Measurements from ENCODE around the gene UVSSA.
"Not testable (repeated sequence)": the region's sequence is repeated elsewhere in the genome, so short reads cannot be mapped to it uniquely, and the experiment has no call there.

Gene UVSSA

DNA sequence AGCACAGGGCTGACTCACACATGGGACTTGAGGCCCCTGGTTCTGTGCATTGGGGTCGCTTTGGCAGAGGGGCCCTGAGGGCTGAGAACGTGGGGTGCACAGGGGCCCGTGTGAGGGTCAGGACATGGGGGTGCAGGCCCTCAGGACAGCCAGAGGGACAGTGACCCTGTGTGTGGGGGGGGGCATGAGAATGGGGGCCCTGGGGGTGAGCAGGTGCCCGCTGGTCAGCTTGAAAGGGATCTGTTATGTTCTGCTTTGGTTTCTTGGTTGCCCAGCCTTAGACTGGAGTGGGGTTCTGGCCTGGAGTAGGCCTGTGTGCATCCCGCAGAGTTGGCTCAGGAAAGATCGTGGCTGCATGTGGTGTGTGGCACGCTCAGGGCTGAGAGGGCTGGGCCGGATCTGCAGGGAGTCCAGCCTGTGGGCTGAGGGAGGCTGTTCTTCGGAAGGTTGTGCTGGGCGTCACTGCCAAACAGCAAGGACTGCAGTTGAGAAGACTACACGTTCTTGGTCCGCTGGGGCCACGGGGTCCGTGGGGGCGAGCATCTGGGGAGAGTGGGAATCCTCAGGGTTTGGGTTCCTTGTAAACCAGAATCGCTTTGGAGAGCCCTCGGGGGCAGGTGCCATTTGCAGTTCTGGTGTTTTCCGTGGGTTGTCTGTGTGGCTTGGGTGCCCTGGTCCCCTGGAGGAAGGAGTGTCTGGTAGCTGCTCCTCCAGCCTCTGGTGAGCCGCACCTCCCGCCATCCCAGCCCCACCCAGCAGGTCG, 15.2 kb upstream of the UVSSA start:
- FAIRE-seq: no peak

DNA sequence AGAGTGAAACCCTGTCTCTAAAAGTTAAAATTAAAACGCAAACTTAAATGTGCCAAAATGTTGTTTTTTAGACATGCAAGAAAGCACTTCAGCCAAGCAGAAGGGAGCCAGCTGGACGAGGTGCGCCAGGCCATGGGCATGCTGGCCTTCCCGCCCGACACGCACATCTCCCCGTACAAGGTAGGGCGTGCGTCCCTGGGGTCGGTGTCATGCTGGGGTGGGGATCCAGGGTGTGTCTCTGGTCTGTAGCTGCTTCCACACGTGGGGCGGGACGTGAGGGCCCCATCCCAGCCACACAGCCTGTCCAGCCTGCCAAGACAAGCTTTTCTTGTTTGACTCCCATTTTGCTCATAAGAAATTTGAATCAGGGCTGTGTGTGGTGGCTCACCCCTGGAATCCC, 14.3 kb upstream of the UVSSA start:
- no peak for FAIRE-seq

DNA sequence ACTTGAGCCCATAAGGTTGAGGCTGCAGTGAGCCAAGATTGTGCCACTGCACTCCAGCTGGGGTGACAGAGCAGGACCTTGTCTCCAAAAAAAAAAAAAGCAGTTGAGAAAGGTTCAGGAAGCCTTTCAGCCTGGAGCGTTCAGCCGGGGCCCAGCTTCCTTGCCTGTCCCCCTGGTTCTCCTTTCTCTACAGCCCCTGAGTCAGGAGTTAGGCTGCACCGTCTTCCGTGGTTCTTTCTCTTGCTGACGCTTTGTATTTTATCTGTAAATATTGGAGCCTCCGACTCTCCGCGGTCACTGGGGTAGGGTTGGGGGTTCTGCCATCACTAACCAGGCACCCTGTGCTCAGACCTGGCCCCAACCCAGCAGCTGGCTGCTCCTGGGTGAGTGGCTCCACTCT, 13.8 kb upstream of the UVSSA start:
- FAIRE-seq: no peak

DNA sequence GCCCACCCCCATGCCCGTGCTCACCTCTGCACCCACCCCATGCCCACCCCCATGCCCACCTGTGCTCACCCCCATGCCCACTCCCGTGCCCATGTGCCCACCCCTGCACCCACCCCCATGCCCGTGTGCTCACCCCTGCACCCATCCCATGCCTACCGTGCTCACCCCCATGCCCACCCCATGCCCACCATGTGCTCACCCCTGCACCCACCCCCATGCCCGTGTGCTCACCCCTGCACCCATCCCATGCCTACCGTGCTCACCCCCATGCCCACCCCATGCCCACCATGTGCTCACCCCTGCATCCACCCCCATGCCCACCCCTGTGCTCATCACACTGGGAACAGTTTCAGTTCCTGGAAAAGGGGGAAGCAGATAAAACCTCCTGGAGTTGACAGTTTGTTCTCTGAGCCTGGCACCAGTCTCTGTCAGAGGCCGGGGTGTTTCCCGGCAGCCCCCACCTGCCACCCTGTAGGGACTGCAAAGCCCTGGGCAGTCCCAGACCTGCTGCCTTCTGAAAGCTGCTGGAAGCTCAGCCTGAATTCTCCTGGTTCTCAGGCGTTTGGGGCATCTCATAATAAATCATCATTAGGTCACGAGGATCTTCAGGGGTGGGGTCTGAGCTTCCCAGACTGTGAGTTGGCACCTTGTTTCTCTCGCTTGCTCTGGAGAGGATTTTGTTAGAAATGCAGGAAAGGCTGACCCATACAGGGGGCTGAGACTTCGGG, 13.0 kb upstream of the UVSSA start:
- FAIRE-seq: not testable (repeated sequence)

DNA sequence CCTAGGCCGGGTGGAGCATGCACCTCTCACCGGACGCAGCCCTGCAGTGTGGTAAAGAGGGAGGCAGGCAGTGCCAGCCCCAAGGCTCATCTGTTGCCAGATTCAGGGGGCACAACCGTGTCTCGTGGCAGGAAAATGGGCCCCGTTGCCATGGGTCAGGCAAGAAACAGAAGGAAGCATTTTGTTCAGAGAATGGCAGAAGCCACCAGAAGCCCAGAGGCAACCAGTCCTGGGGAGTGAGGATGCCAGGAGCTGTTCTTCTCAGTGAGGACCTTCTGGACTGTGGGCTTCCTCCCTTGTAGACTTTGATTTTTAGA, 12.5 kb upstream of the UVSSA start:
- FAIRE-seq: no peak

DNA sequence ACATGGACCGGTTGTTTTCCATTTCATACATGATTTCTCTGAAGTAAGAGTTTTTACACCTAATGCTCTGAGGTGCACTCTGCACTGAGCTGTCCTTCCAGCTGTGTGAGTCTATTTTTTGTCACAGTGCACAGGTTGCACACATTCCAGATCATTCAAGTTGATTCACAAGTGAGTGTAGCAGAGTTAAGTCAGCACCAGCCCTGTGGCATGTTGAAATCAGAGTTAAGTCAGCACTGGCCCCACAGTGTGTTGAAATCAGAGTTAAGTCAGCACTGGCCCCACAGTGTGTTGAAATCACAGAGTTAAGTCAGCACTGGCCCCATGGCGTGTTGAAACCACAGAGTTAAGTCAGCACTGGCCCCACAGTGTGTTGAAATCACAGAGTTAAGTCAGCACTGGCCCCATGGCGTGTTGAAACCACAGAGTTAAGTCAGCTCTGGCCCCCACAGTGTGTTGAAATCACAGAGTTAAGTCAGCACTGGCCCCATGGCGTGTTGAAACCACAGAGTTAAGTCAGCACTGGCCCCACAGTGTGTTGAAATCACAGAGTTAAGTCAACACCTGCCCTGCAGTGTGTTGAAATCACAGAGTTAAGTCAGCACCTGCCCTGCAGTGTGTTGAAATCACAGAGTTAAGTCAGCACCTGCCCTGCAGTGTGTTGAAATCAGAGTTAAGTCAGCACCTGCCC, 11.7 kb upstream of the UVSSA start:
- not testable (repeated sequence) for FAIRE-seq

DNA sequence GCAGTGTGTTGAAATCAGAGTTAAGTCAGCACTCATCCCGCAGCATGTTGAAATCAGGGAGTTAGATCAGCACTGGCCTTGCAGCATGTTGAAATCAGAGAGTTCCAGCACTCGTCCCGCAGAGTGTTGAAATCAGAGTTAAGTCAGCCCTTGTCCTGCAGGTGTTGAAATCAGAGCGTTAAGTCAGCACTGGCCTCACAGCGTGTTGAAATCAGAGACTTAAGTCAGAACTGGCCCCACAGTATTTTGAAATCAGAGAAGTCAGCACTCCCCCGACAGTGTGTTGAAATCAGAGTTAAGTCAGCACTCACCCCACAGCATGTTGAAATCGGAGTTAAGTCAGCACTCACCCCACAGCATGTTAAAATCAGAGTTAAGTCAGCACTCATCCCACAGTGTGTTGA, 10.9 kb upstream of the UVSSA start:
- FAIRE-seq: no peak

DNA sequence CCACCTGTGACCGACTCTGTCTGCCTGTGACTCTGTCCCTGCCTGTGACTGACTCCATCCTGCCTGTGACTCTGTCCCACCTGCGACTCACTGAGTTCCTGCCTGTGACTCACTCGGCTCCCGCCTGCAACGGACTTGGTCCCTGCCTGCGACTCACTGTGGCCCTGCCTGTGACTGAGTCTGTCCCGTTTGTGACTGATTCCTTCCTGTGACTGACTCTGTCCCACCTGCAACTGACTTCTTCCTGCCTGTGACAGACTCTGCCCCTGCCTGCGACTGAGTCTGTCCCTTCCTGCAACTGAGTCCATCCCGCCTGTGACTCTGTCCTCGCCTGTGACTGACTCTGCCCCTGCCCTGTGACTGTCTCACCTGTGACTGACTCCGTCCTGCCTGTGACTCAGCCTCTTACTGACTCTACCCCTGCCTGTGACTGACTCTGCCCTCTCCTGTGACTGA, 9.6 kb upstream of the UVSSA start:
- FAIRE-seq: no peak

DNA sequence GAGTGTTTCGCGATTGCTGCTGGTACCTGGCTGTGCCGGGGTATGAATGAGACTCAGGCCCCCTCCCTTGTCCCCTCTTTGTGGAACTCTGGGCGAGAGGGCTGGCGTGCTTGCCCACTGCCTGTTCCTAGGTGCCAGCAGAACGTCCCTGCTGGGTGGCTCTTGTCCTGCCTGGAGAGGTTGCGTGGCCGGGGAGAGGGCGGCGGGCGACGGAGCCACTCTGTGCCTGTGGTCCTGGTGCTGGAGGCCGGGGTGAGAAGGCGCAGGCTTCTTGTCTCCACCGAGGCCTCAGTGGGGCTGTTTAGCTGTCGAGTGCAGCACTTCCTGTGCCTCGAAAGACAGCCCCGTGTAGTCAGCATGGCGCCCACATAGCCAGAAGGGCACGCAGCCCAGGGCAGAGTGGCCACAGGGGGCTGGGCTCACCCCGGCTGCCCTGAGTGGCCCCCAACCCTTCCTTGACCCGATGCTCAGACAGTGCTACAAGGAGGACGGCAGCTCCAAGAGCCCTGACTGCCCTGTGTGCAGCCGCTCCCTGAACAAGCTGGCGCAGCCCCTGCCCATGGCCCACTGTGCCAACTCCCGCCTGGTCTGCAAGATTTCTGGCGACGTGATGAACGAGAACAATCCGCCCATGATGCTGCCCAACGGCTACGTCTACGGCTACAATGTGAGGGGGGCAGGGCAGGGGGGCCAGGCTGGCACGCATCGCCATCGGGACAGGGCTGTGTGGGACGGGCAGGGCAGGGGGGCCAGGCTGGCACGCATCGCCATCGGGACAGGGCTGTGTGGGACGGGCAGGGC, 8.9 kb upstream of the UVSSA start:
- FAIRE-seq: no peak

DNA sequence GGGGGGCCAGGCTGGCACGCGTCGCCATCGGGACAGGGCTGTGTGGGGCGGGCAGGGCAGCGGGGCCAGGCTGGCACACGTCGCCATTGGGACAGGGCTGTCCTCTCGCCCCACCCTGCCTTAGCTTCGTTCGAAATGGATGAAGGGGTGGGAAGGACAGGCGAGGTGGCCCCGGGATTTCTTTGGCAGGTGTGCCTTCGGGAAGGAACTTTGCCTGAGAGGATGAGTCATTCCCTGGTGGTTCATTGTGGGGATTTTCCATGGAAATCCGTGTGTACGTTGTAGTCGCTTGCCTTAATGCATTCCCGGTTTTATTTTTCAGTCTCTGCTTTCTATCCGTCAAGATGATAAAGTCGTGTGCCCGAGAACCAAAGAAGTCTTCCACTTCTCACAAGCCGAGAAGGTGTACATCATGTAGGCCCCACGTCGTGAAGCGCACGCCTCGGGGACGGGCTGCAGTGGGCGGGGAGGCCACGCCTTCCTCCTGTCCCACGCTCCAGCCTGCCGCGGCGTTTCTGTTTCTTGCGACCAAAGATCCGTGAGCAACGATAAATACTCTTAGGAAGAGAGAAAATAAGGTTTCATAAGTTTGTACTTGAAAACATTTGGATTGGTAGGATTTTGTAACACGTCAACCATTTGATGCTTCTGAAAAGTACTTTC, 8.1 kb upstream of the UVSSA start:
- FAIRE-seq: no peak

DNA sequence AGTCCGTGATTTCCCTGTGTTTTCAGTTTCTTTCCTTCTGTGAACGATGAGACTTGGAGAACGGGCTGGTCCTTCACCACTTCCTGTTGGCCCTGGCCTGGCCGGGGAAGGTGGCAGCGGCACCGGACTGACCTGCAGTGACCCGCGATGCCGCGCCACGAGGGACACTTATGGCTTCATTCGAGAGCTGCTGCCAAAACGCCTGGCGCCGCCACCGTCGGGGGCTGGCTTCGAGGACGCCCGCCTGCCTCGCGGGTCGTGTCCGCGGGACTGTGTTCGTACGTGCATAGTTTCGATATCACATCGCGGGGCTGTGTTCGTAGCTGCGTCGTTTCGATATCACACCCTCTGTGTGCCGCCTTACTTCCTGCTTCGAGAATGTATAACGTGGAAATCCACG, 7.5 kb upstream of the UVSSA start:
- no peak for FAIRE-seq

DNA sequence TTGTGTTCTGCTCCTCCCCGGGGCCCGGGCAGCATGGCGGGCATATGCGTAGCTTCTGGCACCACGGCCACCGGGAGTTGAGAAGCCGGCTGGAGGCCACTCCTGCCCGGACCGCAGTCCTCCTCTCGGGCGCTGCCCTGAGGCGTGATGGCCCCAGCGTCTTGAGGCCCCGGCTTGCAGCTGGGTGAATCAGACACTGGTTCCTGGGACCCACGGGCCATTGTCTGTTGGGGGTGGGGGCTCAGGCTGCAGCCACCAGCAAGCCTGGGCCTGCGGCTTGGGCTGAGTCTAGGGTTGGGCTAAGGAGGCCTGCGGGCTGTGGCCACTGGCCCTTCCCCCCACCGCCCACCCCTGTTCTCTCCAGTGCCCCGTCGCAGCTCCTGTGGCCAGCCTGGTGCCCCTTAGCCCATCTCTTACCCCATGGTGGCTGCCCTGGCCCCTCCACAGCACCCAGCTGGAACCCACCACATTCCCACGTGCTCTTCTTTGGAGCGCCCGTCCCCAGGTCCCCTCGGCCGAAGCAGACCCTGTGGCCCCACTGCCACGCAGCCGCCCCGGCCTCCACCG, 6.7 kb upstream of the UVSSA start:
- FAIRE-seq: no peak

DNA sequence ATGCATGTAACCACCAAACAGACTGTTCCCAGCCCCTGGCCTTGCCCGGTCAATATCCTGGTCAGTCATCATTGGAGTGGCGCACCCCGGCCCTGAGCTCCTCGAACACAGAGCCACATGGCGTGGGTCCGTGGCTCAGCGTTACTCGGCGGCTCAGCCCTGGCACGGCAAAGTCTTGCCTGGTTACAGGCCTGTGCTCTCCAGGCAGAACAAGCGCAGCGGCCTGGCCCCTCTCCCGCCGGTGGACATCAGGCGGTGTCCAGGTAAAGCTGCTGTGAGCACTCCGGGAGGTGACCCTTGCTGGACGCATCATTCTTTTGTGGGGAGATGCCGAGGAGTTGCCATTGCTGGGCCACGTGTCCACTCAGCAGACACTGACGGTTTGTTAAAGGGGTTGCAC, 6.1 kb upstream of the UVSSA start:
- no peak for FAIRE-seq

DNA sequence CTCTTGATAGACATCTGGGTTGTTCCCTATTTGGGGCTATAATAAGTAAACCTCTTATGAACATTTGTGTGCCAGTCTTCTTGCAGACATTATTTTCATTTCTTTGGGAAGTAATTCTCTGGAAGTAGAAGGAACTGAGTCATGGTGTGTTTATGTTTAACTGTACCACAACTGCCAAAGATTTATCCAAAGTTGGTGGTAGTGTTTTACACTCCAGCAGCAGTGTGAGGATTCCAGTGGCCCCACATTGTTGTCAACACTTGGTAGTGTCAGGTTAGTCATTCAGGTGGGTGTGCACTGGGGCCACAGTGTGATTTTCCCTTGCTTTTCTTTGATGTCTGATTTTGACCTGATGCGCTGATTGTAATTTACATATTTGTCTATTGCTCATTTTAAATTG, 5.0 kb upstream of the UVSSA start:
- no peak for FAIRE-seq

DNA sequence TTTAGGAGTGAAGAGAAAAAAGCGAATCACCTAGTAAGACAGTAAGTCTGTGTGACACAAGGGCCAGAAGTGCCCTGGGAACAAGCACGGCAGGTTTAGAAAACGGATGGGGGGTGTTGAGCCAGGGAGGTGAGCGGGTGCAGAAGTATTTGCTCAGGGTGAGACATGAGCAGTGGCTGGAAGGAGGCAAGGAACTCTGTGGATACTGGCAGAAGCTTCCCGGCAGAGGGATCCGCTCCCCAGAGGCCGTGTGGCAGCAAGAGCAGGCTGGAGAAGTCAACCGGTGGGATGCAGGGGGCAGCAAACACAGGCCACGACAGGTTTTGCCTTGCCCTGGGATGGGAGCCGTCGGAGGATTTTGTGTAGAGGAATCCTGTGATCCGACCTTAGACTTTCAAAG, 2.3 kb upstream of the UVSSA start:
- FAIRE-seq: no peak

DNA sequence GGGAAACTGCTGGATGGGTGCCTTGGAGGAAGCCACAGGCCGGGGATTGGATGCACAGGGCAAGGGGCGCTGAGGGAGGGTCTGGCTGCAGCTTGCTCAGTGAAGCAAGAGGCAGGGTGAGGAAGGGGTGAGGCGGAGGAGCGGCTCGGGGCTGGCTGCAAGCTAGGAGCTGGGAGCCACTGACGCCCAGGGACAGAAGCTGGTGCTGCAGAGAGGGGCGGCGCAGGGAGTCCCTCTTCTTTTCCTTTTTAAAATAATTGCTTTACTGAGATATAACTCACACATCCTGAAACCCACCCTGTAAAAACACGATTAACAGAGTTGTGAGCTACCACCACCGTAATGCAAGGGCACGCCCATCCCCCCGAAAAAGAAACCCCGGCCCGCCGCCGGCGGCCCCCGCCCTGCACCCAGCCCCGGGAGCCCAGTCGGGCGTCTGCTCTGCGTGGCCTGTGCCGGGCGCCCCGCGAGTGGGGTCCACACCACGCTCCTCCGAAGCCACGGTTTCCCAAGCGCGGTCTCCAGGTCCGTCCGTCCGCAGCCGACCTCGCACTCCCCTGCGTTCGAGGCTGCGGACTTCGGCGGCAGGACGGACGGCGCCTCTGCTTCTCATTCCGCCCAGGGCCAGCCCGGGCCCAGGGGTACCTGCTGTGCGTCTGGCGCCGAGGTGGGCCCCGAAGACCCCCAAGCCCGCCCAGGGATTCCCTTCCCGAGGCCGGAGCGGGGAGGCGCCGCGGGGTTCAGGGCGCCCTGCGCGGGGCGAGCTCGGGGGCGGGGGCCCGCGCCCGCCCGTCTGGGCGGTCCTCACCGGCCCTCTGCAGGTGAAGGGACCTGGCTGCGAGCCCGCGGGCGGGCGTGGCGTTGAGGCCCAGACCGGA, 866 bp upstream of the UVSSA start:
- no peak for FAIRE-seq

DNA sequence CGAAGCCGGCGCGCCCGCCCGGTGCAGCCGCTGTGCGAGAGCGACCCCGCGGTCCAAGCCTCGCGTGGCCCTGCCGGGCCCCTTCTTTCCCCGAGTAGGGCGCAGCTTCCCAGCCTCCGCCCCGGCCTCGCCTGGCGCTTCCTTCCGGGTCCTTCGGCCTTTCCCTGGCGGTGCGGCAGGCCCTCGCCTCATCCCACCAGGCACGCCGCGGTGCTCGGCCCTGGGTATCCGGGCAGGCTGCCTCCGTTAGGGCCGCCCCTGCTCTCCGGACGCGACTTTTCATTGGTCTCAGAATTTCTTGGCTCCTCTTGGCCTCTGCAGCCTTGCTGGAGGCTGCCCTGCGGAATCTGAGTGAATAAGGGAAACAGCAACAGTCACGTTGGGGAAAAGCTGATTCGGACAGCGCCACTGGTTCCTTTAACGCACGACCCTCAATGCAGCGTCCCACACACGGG, 429 bp downstream of the UVSSA start:
- FAIRE-seq: no peak

DNA sequence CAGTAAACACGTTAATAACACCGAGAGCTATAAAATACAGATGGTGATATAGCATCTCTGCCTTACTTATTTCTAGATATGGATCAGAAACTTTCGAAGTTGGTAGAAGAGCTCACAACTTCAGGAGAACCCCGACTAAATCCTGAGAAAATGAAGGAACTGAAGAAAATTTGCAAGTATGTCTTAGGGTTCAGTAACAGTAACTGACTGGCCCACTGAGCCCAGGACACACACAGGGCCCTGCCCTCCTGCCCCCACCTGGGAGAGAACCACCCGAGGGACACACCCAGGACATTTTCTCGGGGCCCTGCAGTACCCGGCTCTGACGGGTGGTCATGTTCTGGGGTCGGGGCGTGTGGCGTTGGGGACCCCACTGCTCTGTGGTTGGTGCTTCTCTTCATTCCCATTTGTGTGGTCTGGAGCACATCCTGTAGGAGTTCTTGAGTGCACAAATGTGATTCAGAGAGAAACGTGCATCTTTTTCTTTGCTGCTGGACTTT, 1.1 kb downstream of the UVSSA start:
- no peak for FAIRE-seq

DNA sequence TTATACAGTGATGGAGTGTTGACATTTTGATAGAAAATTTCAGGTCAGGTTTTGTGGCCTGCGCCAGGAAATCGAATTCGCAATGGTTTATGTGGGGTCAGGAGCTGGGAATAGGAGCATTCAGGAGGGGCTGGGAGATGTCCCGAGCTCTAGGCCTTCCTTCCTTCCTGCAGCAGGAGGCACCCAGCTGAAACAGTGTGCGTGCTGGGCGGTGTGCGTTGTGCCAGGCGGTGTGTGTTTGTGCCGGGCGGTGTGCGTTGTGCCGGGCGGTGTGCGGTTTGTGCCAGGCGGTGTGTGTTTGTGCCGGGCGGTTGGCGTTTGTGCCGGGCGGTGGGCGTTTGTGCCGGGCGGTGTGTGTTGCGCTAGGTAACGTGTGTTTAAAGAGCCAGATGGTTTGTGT, 1.7 kb downstream of the UVSSA start:
- FAIRE-seq: no peak

DNA sequence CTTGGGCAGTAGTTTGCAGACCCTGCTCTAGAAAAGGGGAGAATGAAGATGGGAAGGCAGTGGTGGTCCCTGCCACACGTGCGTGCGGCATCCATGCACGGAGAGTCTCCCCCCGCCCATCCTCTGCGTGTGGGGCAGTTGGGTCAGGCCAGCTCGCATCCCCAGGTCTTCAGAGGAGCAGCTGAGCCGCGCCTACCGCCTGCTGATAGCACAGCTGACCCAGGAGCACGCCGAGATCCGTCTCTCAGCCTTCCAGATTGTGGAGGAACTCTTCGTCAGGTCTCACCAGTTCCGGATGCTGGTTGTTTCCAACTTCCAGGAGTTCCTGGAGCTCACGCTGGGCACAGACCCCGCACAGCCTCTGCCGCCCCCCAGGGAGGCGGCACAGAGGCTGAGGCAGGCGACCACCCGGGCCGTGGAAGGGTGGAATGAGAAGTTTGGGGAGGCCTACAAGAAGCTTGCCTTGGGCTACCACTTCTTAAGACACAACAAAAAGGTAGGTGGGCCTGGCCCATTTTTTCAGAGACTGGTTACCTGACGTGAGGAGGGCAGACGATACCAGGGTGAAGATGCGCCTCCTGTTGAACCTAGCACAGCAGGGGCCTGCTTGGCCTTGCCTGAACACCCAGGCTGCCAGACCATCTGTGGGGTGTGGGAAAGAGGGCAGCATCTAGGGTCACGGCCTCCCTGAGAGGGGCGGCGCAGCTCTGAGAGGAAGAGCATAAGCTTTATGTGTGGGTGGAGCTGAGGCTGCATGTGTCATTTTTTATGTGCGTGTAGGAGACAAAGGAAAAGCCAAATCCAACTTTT, 2.6 kb downstream of the UVSSA start:
- no peak for FAIRE-seq
